Fibroblast of skin of scalp (primary cell): ENCODE measurements around the gene RPRML. TPM values are rescaled to one million over a fixed set of nuclear protein-coding genes. Genes with fewer than 3 reads are reported as not detected.
"Not testable (repeated sequence)": the region's sequence is repeated elsewhere in the genome, so short reads cannot be mapped to it uniquely, and the experiment has no call there.

Experiments
- DNase-seq: peaks from one replicate; pipeline ENCODE4 v3.0.0-alpha.2; 2013
- polyA plus RNA-seq, 2 experiments: library from polyadenylated mRNA; unstranded; fragments of 120-200 nt; gene quantifications; one replicate each; pipeline ENCODE4 v1.2.1, GENCODE V29; 2013; ENCODE audit not compliant: insufficient read length in 2 of 2

Gene RPRML
- not detected for polyA plus RNA-seq (2013, experiment 1 of 2; ENCODE audit: insufficient read length)
- not detected for polyA plus RNA-seq (2013, experiment 2 of 2; ENCODE audit: insufficient read length)

DNA sequence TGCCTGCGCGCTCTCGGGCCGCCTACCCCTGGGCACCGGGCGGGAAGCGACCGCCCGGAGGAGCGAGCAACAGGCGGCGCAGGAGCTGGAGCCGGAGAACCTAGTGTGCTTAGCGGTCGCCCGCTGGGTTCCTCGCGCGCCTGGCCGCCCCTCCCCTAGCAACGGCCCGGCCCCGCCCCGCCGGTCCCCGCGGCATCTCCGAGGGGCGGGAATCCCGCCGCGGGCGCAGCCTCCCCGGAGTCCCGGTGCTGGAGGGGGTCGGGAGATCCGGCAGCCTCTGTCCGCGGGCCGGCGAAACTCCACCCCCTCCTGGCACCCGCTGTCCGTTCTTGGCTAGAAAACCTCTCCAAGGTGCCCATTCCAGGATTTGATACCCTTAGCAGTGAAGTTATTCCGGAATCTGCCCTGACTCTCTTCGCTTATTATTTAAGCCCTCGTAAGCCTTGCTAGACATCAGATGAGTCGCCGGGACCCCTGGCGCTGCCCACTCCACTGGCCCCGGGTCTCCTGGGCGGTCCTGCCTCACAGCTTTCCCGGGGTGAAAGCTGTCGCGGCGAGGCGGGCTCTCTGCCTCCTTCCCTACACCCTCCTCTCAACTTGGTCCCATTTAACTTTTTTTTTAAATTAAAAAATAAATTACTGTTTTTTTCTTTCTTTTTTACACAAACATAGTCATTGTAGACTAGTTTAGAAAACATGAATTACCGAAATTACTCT, at the start of gene RPRML:
RPRML (minus strand) TSS at position 107 of the 717 bp plus-strand sequence. CDS start 246 bp downstream, outside the sequence.
- DNase-seq = peak; percentile 22

DNA sequence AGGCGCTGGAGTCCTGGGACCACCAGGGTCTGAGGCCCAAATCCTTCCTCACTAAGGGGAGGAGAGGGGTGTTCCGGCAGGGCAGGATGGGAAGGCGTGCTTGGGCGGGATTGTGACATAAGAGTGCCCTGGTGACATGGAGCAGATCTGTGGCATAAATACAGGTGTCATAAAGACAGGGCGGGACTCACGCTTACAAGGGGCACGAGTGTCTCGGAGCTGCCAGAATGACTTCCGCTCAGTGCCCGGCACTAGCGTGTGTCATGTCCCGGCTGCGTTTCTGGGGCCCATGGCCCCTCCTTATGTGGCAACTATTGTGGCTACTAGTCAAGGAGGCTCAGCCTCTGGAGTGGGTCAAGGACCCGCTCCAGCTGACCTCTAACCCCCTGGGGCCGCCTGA, 37.9 kb upstream of the RPRML start:
- DNase-seq = not testable (repeated sequence)

DNA sequence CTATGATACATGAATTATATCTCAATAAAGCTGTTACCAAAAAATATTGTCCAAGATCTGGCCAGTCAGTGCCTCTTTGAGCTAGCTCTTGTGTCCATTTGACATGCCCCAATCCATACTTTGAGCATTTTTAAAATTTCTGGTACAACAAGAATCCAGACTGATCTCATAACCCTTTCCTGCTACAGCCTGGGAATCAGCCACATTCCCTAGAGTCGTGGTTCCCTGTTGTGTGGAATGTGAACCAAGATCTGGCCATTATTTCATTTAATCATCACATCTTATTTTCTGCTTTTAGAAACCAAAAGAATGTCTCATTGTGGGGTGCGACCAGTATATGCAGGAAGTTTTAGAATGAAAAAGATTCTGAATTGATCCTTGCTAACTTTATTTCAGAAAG, 34.3 kb upstream of the RPRML start:
- peak; percentile 91 for DNase-seq

DNA sequence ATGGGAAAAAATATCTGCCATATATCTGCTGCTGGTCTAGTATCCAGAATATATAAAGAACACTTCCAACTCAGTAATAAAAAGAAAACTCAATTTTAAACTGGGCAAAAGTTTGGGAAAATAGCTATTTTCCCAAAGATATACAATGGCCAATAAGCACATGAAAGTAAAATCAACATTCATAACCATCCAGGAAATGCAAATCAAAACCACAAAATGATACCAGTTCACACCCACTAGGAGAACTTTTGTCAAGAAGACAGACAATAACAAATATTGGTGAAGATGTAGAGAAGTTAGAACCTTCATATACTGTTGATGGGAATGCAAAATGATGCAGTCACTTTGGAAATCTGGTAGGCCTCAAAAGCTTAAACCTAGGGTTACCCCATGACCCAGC, 33.4 kb upstream of the RPRML start:
- no peak for DNase-seq

DNA sequence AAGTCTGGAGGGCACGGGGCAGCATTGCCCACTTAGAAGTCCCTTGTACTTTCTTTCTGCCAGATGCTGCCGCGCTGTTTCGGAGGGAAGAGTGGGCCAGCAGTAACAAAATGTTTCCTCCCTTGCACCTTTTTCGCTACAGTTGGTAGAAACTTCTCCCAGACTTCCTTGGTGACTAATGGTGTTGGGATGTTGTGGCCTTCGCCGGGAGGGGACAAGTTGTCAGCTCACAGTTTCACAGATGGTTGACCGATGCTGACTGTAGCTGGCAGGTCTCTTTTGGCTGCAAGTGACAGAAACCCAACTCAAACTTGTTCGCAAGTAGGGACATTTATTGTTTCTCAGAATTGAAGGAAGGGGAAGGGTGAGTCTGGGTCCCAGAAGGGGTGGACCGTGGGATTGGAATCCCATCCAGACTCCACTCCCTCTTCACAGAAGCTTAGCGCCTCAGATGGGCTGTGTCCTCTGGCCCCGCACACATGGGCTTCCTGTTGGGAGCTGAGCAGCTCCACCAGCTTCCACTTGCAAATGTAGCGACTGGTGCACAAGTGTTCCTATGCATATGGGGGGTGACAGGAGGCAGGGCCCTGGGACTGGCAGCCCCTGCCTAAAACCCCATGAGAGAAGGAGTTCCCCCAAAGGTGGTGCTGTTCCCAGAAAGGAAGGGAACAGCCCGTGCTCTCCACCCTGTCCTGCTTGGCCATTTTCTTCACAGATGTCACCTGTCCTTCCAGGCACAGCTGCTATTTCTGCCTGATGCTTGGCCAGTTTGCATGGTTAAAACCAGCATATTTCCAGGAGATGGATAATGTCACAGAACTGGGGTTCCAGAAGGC, 30.9 kb upstream of the RPRML start:
- peak; percentile 15 for DNase-seq

DNA sequence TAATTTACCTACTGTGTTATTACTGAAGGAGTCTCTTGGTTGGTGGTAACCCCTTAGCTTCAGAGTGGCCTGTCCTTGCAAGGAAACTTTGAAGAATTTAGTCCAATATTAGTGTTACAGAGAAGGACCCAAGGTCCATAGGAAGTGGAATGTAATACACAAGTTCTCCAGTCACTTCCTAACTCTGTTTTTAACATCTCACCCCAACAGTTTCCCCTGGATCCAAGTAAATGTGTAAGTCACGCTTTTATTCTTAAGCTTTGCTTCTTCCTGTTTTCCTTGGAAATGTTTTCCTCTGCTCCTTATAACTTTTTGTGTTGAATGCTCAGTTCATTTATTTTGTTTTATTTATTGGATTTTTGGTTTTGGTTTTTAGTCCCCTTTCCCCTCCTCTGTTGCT, 25.9 kb upstream of the RPRML start:
- no peak for DNase-seq

DNA sequence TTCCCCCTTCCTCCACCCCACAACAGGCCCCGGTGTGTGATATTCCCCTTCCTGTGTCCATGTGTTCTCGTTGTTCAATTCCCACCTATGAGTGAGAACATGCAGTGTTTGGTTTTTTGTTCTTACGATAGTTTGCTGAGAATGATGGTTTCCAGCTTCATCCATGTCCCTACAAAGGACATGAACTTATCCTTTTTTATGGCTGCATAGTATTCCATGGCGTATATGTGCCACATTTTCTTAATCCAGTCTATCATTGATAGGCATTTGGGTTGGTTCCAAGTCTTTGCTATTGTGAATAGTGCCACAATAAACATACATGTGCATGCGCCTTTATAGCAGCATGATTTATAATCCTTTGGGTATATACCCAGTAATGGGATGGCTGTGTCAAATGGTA, 24.8 kb upstream of the RPRML start:
- not testable (repeated sequence) for DNase-seq

DNA sequence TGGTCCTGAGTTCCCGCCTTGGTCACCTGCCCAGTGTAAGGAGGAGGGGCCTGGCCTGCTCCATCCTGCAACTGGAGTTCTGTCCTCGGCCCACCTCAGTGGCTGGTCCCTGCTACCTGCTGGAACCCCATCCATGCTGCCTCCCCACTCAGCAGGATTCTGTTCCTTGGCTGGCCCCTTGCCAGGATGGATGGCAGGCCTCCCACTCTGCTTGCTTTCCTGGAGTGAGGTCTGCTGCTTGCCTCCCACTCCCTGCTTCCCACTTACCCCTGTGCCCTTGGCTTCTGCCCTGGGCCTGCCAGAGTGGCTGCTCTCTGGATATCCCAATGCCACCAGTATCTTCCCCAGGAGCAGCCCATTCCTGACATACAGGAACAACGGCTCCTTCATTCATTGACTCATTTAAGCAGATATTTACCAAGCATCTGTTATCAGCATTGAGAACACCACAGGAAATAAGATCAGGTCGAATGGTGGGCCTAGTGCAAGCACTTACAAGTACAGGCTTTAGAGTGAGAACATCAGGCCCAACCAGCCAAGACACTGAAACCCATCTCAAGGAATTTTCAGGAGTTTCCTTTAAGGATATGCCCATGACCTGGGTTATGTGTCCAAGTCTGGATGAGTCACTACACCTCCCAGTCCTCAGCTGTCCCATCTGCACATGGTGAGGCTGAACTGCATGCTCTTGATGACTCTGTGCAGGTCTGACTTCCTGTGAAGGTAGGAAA, 17.0 kb upstream of the RPRML start:
- DNase-seq = no peak

DNA sequence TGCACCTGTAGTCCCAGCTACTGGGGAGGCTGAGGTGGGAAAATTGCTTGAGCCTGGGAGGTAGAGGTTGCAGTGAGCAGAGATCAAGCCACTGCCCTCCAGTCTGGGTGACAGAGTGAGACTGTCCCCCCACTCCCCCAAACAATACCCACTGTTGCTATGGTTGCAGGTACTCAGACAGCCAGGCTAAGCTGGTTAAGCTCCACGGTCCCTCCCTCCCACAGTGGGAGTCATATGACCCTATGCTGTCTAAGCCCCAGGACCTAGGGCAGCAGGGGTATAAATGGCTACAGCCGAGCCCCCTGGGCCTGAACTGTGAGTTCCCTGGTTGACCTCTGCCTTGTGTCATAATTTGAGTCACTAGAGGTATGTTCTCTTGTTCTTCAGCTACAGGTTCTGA, 15.9 kb upstream of the RPRML start:
- DNase-seq = no peak

- no peak for DNase-seq
Observed at GRCh38 chr17:46991617-46992016, 12.6 kb upstream of the RPRML start.

DNA sequence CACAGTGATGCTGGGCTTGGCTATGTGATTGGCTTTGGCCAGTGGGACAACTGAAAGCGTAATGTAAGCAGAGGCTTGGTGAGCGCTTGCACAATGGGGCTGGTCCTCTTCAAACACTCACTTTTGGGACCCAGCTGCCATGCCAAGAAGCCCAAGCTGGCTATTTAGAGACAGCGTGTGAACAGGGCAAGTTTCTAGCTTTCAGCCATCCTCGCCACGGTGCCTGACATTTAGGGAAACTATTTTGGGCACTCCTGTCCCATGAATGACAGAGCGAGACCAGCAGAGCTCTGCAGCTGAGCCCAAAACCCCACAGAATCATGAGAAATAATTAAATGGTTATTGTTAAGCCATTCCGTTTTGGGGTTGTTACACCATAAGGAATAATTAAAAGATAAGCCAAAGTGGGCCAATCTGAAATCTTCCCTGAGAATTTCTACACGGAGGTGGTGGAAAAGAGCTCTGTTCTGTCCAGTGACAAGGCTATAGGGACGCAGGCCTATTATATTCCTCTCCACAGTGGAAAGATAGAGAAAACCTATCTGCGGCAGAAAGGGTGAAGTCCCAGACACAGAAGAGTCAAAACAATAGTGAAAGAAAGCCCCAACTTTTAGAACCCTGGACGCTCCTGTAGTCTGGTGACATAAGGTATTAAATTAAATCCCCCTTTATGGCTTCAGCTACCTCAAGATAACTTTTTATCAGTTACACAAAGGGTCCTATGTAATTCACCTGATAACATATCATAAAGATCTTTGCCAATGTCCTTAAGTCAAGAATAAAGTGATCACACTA, 10.8 kb upstream of the RPRML start:
- no peak for DNase-seq

GRCh38 chr17:46987927-46988326, 8.9 kb upstream of the RPRML start:
- DNase-seq = not testable (repeated sequence)

DNA sequence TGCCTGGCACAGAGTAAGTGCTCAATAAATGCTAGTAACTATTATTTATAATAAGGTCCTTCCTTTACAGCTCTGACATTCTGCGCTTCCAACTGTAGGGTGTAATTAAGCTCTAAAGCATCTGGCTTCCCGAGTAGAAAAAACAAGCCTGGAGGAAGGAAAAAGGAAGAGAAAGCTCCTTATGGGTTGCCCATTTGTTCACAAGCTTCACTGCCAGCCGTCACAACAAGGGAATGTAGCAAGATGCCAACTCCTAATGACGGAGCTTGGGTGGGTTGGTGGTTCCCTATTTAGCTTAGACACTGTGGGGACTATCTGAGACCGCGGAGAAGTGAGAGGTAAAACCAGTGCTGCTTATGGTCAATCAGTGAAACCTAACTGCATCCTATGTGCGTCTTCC, 7.3 kb upstream of the RPRML start:
- no peak for DNase-seq

DNA sequence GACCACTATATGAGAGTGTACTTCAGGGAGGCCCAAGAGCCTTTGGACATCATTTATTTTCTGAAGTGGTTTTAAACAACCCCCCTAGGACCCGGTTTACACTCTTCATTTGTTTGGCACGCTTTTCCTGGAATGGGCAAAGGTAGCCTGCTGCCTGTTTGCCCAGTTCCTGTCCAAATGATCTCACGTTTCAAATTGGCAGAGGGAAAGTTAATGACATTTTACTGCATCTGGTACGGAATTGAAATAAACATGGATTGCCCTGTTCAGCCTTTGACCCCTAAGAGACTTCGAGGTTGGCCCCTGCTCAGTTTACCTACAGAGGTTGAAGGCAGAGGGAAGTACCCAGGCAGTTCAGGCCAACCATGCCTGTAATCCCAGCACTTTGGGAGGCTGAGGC, 5.8 kb upstream of the RPRML start:
- no peak for DNase-seq

DNA sequence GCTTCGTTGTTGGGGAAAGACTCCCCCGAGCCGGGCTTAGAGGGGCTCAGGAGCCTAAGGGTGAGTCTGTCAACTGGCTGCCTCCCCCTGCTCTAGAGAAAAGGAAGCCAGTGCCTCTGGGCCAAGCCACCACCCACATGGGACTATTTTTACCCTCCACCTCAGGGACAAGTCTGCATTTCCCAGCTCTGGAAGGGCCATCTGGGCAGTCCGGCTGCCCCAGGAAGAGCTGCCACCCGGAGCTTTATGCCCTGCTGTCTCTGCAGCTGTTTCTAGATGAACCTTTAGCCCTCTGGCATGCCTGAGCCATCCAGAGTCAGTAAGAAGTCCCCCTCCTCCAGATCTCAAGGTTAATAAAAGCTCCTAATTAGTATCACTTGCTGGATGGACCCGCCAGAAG, 5.3 kb upstream of the RPRML start:
- no peak for DNase-seq

GRCh38 chr17:46983782-46984181, 4.7 kb upstream of the RPRML start:
- DNase-seq = no peak

DNA sequence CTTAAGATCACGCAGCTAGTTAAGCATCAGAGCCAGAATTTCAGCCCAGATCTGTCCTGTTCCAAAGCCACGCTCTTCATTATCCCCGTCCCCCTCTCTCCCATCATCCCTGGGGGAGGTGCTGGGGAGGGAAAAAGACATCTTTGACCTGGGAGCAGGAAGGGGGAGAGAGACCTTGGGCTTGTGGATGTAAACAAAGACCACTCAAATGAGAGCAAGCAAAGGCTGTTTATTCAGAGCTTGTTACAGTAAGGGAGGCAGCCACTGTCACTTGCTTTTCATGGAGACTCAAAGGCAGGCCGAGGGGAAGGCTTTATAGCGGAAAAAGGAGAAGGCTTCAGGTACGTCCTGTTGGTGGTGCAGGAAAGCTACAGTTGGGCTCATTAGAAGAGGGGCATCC, 3.5 kb upstream of the RPRML start:
- DNase-seq = no peak

DNA sequence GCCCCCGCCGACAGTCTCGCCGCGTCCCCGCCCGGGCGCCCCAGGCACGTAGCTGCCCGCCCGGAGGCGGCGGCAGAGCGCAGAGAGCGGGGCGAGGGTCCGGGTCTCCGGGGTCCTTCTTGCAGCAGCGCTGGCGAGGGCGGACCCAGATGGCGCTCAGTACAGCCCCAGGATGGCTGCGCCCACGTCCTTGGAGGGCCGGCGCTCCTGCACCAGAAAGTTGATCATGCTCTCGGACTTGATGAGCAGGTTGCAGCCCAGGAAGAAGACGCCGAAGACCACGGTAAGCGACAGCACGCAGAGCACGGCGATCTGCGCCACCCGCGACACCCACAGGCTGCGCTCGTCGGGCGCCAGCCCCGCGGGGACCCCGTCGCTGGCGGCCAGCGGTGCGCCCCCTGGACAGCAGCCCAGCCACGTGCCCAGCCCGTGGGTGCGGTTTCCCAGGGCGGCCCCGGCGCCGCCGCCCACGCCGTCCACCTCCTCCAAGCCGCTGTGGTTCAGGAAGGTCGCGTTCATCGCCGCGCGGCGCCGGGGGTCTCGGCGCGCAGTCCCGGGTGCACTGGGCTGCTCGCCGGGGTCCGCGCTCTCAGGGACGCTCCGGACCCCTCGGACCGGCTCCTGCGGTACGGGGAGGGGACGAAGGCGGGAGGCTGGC, 435 bp downstream of the RPRML start:
- no peak for DNase-seq

GRCh38 chr17:46977750-46978488, 1.1 kb downstream of the RPRML start:
- no peak for DNase-seq

DNA sequence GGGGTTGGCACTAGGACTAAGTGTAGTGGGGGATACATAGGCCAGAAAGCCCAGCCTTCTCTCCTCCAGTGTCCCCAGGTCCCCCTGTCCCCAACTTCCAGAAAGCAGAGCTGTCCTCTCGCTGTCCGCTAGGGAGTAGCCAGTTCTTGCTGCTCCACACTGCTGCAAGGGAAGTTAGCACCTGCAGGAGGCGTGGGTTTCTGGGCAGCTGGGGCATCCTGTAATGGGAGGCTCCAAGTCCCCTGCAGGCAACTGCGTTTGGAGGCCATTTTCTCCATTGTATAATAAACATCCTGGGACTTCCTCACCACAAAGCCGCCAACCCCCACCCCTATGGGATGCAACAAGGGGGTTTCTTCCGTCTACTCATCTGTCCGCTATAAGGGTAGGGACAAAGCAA, 1.7 kb downstream of the RPRML start:
- DNase-seq = peak; percentile 24
